OCI-LY1 (cell line): ENCODE measurements around the gene NCKAP5L.

Source experiments
- H2AFZ ChIP-seq: fragments of 200-600 bp; sonication (generic), shearing (Covaris generic); 2 replicates; pipeline ENCODE4 v1.6.0; 2014; ENCODE audit warnings: antibody characterized with exemption, mild to moderate bottlenecking, low read length
- H3F3A ChIP-seq: fragments of 200-600 bp; sonication (generic), shearing (Covaris generic); 2 replicates; pipeline ENCODE4 v1.6.0; 2014; ENCODE audit warnings: mild to moderate bottlenecking, antibody characterized with exemption, low read length, moderate library complexity; ENCODE audit not compliant: insufficient read depth
- H3K27ac ChIP-seq: fragments of 200-600 bp; sonication (generic); 2 replicates; pipeline ENCODE4 v1.5.1; 2014; ENCODE audit warnings: low read length, mixed run types, mild to moderate bottlenecking, low read depth; ENCODE audit not compliant: poor library complexity, severe bottlenecking
- H3K27me3 ChIP-seq: fragments of 200-600 bp; sonication (generic); 2 replicates; pipeline ENCODE4 v1.6.0; 2014; ENCODE audit warnings: antibody characterized with exemption, mild to moderate bottlenecking, low read length, moderate library complexity; ENCODE audit not compliant: insufficient read depth
- H3K36me3 ChIP-seq: fragments of 200-600 bp; sonication (generic); 2 replicates; pipeline ENCODE4 v1.6.1; 2014; ENCODE audit warnings: mild to moderate bottlenecking, antibody characterized with exemption, low read length, moderate library complexity, mixed read lengths; ENCODE audit not compliant: insufficient read depth
- H3K4me1 ChIP-seq: fragments of 200-600 bp; sonication (generic); 2 replicates; pipeline ENCODE4 v1.5.1; 2014; ENCODE audit warnings: mild to moderate bottlenecking, low read length, moderate library complexity; ENCODE audit not compliant: insufficient read depth, severe bottlenecking
- H3K4me2 ChIP-seq: fragments of 200-600 bp; sonication (generic), shearing (Covaris generic); 2 replicates; pipeline ENCODE4 v1.6.1; 2014; ENCODE audit warnings: low read length
- H3K4me3 ChIP-seq: fragments of 200-600 bp; sonication (generic); 2 replicates; pipeline ENCODE4 v1.5.1; 2014; ENCODE audit warnings: low read length, low read depth, mild to moderate bottlenecking, mixed read lengths; ENCODE audit not compliant: poor library complexity, severe bottlenecking
- H3K79me2 ChIP-seq: fragments of 200-600 bp; shearing (Covaris generic); 2 replicates; pipeline ENCODE4 v1.6.1; 2016; ENCODE audit warnings: mixed run types, low read length, mixed read lengths; ENCODE audit not compliant: insufficient read depth
- H3K9ac ChIP-seq: fragments of 200-600 bp; sonication (generic), shearing (Covaris generic); 2 replicates; pipeline ENCODE4 v1.6.1; 2014; ENCODE audit warnings: mild to moderate bottlenecking, low read length, mixed read lengths
- H3K9me2 ChIP-seq: fragments of 200-600 bp; sonication (generic), shearing (Covaris generic); 2 replicates; pipeline ENCODE4 v1.6.1; 2014; ENCODE audit warnings: low read depth, mild to moderate bottlenecking, low read length, mixed read lengths
- H3K9me3 ChIP-seq: fragments of 200-600 bp; shearing (Covaris generic); 2 replicates; pipeline ENCODE4 v1.6.1; 2014; ENCODE audit warnings: low read length, mixed read lengths
- H4K20me1 ChIP-seq: fragments of 200-600 bp; sonication (generic), shearing (Covaris generic); 2 replicates; pipeline ENCODE4 v1.6.0; 2016; ENCODE audit warnings: mild to moderate bottlenecking, low read length; ENCODE audit not compliant: insufficient read depth
- EZH2 ChIP-seq: fragments of 200-600 bp; sonication (generic), shearing (Covaris generic); IDR thresholded peaks from 2 replicates; pipeline ENCODE4 v1.8.0; 2017; ENCODE audit warnings: borderline replicate concordance, mixed run types, mild to moderate bottlenecking, antibody characterized with exemption, low read length, moderate library complexity, mixed read lengths
- TF ChIP-seq, protein P1 (sequence below): fragments of 200-600 bp; sonication (generic), shearing (Covaris generic); IDR thresholded peaks from 2 replicates; pipeline ENCODE4 v1.5.1; 2017; ENCODE audit warnings: mild to moderate bottlenecking, antibody characterized with exemption, low read length, moderate library complexity, mixed read lengths

NCKAP5L gene

GRCh38 chr12:49761677-49762467 lies 66.3 kb downstream of the NCKAP5L start:
- Histone ChIP-seq H3K4me1 (peaks cover 4% of the 10 kb centered on the region), H4K20me1 (no peaks in the 10 kb centered on the region), H3K27ac (no peak overlapping the region), H3F3A (0 out of 2 replicates have a peak, but pooled peaks cover 12% of the 10 kb centered on the region), H3K4me2 (no peak overlapping the region), H3K9me3 (no peaks in the 10 kb centered on the region), H3K9ac (no peak overlapping the region), H3K36me3 (peaks cover 78% of the 10 kb centered on the region), H2AFZ (no peak overlapping the region), H3K79me2 (no peaks in the 10 kb centered on the region), H3K4me3 (no peak overlapping the region), H3K27me3 (no peaks in the 10 kb centered on the region), H3K9me2 (no peaks in the 10 kb centered on the region)
- no peak for TF ChIP-seq EZH2
- TF ChIP-seq, protein P1, sequence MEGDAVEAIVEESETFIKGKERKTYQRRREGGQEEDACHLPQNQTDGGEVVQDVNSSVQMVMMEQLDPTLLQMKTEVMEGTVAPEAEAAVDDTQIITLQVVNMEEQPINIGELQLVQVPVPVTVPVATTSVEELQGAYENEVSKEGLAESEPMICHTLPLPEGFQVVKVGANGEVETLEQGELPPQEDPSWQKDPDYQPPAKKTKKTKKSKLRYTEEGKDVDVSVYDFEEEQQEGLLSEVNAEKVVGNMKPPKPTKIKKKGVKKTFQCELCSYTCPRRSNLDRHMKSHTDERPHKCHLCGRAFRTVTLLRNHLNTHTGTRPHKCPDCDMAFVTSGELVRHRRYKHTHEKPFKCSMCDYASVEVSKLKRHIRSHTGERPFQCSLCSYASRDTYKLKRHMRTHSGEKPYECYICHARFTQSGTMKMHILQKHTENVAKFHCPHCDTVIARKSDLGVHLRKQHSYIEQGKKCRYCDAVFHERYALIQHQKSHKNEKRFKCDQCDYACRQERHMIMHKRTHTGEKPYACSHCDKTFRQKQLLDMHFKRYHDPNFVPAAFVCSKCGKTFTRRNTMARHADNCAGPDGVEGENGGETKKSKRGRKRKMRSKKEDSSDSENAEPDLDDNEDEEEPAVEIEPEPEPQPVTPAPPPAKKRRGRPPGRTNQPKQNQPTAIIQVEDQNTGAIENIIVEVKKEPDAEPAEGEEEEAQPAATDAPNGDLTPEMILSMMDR = no peak

- no peak overlapping the region for H3K27ac ChIP-seq
- H3K36me3 ChIP-seq = peaks cover 45% of the 10 kb centered on the region
- H3K9me2 ChIP-seq = no peaks in the 10 kb centered on the region
- no peaks in the 10 kb centered on the region for H3F3A ChIP-seq
- no peak overlapping the region for H3K9ac ChIP-seq
- H3K4me2 ChIP-seq = no peak overlapping the region
- H3K9me3 ChIP-seq = no peaks in the 10 kb centered on the region
- H2AFZ ChIP-seq = no peak overlapping the region
- peaks cover 70% of the 10 kb centered on the region for H3K79me2 ChIP-seq
- TF ChIP-seq, protein P1 = no peak
- H3K27me3 ChIP-seq = no peaks in the 10 kb centered on the region
- peaks cover 56% of the 10 kb centered on the region for H3K4me1 ChIP-seq
- no peak overlapping the region for H3K4me3 ChIP-seq
- H4K20me1 ChIP-seq = 0 out of 2 replicates have a peak, but pooled peaks cover 3% of the 10 kb centered on the region
Observed at GRCh38 chr12:49750996-49751393, 77.2 kb downstream of the NCKAP5L start.

DNA sequence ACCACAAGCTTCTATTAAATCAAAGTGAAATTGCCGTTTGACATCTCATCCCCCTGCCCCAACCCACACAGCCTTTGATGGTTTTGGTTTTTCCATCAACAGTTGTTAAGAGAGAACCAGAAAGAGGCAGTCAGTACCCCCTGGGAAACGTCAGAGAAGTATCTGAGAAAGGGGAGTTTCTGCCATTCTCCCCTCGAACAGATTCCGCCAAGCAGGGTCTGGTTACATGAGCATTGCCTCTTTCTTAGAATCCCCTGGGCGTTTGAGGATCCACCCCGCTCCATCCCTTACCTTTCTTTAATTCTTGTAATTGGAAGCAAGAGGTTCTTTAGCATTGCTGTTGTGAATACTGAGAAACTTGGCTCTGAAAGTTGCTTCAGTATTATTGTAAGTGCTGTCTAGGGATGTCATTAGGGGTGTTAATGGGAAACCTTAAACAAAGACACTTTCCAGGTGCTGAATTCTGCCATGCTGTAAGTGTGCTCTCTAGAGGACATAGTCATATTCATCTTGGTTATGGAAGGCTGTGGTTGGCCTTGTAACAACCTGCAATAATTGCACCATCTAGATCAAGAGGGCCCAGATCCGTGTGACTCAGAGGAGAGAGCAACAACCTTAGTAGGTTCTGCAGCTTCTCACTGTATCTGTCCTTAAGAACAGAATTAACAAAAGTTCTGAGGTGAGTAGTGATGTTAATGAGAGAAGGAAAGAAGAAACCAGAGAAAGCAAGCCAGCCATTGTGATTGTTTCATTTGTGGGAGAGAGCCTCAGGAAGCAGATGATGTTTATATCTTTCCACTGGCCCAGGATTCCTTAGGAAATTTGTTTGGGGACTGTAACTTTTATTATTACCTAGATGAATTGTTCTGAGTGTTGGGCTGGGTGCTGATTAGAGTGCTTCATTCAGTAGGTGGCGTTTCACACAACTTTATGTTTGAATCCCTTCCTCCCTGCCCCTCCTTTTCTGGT lies 77.9 kb downstream of the NCKAP5L start:
- TF ChIP-seq, protein P1 = no peak; the same call in 1 of the 2 replicates
- TF ChIP-seq EZH2 = no peak
- Histone ChIP-seq H4K20me1 (0 out of 2 replicates have a peak, but pooled peaks cover 3% of the 10 kb centered on the region), H2AFZ (no peak overlapping the region), H3K9me2 (no peaks in the 10 kb centered on the region), H3K4me3 (no peak overlapping the region), H3K9me3 (no peaks in the 10 kb centered on the region), H3F3A (no peaks in the 10 kb centered on the region), H3K79me2 (peaks cover 77% of the 10 kb centered on the region), H3K4me2 (0 out of 2 replicates have a peak overlapping the region, but pooled peaks have one; percentile 8), H3K4me1 (peaks cover 56% of the 10 kb centered on the region), H3K36me3 (peaks cover 39% of the 10 kb centered on the region), H3K27ac (peak overlapping the region; percentile 8), H3K27me3 (no peaks in the 10 kb centered on the region), H3K9ac (no peak overlapping the region)
